ENCODE results near the gene SPTSSA.
"Not testable (repeated sequence)": the region's sequence is repeated elsewhere in the genome, so short reads cannot be mapped to it uniquely, and the experiment has no call there.

The SPTSSA gene

DNA sequence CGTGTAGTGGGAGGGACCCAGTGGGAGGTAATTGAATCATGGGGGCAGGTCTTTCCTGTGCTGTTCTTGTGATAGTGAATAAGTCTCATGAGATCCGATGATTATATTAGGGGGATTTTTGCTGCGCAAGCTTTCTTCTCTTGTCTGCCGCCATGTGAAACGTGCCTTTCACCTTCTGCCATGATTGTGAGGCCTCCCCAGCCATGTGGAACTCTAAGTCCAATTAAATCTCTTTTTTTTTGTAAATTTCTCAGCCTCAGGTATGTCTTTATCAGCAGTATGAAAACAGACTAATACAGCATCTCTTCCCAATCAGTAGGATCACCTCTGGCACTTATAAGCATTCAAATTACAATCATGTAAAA lies 34.0 kb downstream of the SPTSSA start:
- DNase-seq (ENCODE audit: low read depth in 2 of 2), result not testable (repeated sequence)

DNA sequence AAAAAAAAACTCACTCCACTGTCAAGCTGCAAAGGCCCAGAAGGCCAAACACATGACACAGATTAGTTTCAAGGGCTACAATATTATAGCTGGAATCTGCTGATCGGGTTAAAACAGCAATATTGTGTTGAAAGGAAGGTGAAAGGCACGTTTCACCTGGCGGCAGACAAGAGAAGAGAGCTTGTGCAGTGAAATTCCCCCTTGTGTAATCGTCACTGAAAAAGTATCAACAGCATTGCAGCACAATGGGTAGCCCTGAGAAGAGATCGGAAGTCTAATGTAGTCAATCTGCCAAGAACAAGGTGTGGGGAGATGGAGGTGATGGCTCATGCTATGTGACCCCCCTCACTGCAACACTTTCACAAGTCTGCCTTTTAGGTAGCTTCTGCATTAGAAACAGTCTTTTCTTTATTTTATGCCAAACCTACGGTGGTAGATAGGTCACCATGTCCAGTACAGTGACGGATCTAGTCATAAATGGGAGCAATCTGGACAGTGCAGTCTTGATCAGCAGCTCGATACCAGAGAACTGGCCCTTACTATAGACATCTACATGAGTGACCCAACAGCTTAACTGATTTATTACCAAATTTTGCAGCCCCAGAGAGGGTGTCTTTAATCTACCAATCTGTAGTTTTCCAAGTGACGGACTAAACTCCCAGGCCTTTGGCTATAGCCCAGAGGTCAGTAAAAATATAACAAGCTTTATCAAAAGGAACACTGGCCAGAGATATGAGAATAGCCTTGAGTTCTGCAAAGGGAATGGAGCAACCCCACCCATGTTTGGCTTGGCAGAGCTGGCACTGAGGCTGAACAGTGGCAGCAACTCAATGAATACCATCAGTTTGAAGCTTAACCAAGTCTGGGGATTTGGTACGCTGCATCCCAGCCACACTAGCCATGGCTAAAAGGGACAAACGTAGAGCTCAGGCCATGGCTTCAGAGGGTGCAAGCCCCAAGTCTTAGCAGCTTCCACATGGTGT lies 35.4 kb downstream of the SPTSSA start:
- DNase-seq (ENCODE audit: low read depth in 2 of 2), result no peak

DNA sequence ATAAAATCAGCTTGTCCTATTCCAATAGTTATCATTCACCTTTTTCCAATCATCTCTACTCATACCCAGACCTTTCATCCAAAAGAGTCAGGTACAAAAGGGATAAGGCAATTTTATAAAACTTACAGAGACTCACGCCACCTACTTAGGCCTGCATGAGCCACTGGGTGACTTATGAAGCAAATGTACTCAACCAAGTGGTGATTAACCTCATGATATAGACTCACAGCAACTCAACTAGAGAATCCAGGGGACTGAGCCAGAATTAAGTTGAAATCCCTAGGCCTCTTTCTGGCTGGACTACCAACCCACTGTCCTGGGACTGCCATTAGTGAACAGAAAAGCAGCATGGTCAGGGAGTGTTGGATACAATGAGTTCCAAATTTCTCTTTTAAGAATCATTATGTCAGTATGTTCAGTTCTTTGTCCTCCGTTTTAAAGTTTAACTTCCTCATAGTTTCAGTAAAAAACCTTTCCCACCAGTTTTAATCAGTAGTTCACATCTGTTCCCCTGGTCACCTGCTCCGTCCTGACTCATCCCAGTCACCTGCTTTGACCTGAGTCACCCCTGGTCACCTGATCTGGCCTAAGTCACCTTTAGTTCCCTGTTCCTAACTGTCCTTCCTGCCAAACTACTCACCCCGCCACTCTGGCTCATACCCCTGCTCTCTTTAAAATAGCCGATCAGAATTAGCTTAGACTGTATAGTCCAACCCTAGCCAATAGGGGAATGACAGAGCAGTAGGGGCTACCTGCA lies 36.8 kb downstream of the SPTSSA start:
- DNase-seq (ENCODE audit: low read depth in 2 of 2), result no peak

DNA sequence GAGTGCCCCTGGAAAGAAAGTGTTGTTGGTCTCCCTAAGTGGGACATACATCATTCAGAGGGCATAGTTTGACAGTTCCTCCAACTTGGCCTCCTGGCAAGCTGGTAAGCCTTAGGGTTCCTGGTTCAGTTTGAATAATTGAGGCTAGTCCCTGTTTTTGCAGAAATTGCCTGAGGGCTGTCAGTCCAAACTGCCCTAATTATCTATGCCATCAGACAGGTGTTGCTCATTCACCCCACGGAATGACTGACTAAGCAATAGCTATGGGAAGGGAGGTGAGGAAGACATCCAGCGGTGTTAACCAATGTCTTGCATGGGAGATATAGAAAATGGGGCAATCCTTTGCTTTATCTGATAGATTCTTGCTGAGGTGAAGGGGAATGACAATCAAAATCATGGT lies 37.6 kb downstream of the SPTSSA start:
- no peak for DNase-seq (ENCODE audit: low read depth in 2 of 2)

DNA sequence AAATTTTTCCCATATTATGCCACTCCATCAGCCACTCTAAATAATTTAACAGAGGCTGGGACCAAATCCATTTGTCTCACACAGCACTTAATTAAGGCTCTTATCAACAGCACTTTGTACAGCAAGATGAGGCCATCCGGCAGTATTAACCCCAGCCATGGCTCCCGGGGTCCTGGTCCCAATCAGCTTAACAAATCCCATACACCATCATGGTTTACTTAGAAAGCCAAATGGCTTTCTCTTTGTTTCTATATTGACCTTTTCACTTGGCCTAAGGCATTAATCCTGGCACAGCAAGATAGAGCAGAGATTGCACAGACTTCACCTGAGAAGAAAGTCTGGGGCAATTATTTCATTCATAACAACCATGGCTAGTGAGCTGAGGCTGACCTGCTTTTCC lies 38.6 kb downstream of the SPTSSA start:
- DNase-seq (ENCODE audit: low read depth in 2 of 2), result no peak

DNA sequence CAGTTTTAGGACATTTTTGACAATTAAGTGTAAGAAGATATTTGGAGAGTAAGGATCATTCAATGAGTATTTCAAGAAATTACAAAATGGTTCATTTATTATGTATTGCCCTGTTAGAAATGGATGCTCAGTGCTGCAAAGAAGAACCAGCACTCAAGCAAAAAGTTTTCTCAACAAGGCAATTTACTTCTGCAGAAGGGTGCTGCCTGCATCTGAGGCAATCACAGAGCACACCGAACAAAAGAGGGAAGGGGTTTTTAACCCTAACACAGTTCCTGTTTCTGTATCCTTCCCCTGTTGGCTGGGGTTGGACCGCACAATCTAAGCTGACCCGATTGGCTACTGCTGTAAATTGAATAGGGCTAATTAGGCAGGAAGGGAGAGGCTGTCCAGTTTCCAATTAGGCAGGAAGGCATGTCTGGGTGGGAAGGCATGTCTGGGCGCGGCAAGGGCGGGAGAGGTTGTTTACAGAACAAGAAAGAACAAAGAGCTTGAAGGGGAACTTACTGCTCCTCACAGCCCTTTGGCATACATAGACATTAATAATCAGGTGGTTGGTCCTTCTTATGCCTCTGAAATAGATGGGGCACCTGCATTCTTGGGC lies 41.4 kb downstream of the SPTSSA start:
- no peak for DNase-seq (ENCODE audit: low read depth in 2 of 2)

DNA sequence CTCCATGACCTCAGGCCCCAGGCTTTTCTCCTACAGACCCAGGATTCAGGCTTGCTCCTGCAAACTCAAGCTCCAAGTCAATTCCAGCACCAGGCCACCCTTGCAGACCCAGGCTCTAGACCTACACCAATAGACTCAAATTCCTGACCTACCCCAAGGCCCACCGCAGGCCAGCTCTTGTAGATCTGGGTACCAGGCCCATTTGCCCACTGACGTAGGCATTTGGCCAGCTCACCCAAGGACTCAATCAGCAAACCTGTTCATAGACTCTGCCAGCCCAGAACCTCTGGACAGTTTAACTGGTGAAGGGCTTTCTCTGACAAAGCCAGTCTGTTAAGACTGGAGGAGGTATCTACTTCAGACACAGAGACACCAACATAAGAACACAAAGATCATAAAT lies 52.3 kb downstream of the SPTSSA start:
- DNase-seq (ENCODE audit: low read depth in 2 of 2), result no peak

DNA sequence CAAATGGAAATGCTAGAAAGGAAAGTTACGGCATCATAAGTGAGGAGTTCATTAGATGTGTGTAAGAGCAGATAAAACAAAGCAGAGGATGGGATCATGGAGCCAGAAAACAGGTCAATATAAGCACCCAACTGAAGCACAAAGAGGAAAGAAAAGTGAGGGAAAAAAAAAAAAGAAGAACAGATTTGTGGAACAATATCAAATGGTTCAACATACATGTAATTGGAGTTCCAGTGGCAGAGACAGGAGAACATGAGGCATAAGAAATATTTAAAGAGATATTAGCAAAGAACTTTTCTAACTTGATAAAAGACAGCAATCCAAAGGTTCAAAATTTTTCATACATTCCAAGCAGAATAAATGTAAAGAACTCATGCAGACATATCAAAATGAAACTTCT lies 54.1 kb downstream of the SPTSSA start:
- DNase-seq (ENCODE audit: low read depth in 2 of 2), result no peak

DNA sequence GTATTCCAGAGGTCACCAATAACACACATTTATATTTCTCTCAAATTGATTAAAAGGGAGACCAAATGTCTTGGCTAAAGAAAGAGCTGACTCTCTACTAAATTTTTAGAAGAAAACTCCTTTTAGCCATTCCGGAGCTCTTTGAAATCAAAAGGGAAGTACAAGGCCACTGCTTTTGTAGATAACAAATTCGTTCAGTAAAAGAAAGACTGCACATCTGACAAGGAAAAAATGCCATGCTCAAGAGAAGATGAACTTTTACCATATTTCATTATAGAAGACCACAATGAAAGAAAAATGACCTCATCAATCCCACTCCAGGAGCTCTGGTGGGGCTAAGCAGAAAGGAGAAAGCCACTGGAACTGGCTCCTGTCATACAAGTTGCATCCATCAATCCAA lies 57.6 kb downstream of the SPTSSA start:
- no peak for DNase-seq (ENCODE audit: low read depth in 2 of 2)

DNA sequence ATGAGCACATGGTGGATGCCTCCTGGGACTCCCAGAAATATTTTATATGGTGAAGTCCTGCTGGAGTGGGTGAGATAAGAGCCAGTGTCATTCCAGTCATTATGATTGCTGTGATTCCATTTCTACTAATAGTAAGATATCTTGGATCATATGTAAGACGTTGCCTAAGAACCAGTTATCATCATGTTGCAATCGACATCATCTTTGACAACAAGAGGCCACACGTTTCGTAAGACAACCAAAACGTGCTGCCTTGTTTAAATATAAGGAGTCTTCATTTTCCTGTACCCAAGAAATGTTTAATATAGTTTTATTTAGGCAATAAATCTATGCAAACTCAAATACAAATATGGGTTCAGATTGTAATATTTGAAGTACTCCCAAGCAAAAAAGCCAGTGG lies 58.4 kb downstream of the SPTSSA start:
- DNase-seq (ENCODE audit: low read depth in 2 of 2), result no peak

DNA sequence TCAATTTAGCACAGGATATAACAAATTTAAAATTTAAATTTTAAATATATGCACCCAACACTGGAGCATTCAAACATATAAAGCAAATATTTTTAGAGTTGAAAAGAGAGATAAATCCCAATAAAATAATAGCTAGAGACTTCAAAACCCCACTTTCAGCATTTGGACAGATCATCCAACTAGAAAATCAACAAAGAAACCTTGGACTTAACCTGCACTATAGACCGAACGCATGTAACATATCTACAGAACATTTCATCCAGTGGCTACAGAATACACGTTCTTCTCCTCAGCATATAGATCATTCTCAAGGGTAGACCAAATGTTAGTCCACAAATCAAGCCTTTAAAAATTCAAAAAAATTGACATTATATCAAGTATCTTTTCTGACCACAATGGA lies 64.0 kb downstream of the SPTSSA start:
- no peak for DNase-seq (ENCODE audit: low read depth in 2 of 2)

DNA sequence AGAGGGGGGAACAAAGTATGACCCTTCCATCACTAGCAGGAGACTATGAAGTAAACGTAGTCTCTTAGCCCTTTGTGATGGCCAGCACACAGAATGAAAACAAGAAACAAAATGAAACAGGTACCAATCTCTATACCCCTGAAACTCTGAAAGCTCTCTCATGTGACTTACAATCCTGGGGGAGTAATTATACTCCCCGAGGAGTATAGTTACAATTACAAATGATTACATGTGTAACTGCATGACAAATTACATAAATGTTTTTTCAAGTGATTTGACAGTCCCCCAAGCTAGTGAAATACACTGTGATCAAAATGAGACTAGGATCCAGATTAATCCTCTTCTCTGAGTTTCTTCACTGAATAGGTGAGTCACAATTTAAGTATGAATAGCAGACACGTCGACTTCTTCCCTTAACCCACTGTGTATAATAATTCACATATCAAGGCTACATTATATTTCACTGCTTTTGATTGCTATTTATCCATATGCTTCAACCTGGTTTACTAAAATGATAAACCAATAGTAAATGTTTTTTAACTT lies 74.0 kb downstream of the SPTSSA start:
- DNase-seq (ENCODE audit: low read depth in 2 of 2), result no peak

DNA sequence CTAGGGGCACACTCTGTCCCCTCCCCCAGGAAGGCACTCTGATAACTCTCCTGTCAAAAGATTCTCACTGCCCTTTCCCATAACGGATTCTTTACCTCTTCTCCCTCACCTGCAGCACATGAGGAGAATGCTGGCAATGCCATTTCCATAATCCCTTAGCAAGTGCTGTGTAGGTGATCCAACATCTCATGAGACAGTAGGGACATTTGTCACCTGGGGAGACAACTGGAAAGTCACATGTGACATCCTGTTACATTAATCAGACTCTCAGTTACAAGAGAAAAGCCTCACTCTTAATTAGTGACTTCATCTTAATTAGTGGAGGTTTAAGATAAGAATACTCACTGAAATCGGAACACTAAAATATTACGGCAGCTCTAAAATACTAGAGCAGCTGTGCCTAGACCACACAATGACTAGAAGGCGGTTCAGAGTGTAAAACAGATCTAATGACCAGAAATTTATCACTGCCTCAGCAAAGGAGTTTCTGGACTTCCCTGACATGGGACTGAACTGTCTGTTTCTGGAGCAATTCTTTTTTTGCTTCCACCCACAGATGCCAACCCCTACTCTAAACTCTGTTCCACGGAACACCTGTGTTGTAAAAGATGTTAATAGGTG lies 75.1 kb downstream of the SPTSSA start:
- DNase-seq (ENCODE audit: low read depth in 2 of 2), result no peak

DNA sequence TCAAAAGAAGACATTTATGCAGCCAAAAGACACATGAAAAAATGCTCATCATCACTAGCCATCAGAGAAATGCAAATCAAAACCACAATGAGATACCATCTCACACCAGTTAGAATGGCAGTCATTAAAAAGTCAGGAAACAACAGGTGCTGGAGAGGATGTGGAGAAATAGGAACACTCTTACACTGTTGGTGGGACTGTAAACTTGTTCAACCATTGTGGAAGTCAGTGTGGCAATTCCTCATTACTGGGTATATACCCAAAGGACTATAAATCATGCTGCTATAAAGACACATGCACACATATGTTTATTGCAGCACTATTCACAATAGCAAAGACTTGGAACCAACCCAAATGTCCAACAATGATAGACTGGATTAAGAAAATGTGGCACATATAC lies 76.2 kb downstream of the SPTSSA start:
- DNase-seq (ENCODE audit: low read depth in 2 of 2), result not testable (repeated sequence)

DNA sequence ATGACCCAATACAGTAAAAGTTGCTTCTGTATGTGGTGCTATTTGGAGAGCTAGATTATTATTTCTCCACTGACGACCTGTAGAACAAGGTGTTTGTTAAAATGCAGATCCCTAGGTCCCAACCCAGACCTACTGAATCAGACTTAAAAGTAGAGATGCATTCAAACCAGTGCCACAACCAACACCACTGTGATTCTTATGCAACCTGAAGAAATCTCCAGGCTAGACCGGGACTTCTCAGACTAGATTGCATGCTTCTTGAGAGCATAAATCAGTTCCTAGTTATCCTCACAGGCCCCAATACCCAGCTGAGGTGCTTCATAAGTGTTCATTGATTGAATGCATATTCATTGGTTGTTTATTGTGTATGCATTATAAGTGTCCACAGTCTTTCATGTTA lies 78.2 kb downstream of the SPTSSA start:
- DNase-seq (ENCODE audit: low read depth in 2 of 2), result no peak
